H1 (cell line): ENCODE results near the gene MEGF11. TPM values are rescaled to one million over a fixed set of nuclear protein-coding genes. Genes with fewer than 3 reads are reported as not detected.

Source experiments
- HDAC2 ChIP-seq, 2 experiments: fragments of 300-600 bp in 1 of 2; sonication (generic) in 1 of 2; IDR thresholded peaks; 2 replicates each; pipeline ENCODE4 v1.6.1; 2011 to 2012; ENCODE audit warnings: low read depth in 2 of 2, low read length in 2 of 2, mild to moderate bottlenecking in 2 of 2, moderate library complexity in 2 of 2, borderline replicate concordance in 1 of 2, inconsistent platforms in 1 of 2
- HDAC6 ChIP-seq: IDR thresholded peaks from one replicate; pipeline ENCODE4 v1.7.1; 2012; ENCODE audit warnings: low read depth, mild to moderate bottlenecking, inconsistent platforms, low read length, moderate library complexity
- KDM1A ChIP-seq: fragments of 200-600, 300-600 bp; sonication (generic); IDR thresholded peaks from 2 replicates; pipeline ENCODE4 v1.7.1; 2016; ENCODE audit warnings: mild to moderate bottlenecking, low read length, borderline replicate concordance
- polyA plus RNA-seq, 7 experiments: library from polyadenylated mRNA; depleted of rRNA in 3 of 7; stranded (reverse) in 5 of 7; unstranded in 2 of 7; fragments of >200 nt in 5 of 7; fragments of 200-250 nt in 2 of 7; gene quantifications; 1 replicate in 5 of 7; 2 replicates in 1 of 7; 4 replicates in 1 of 7; pipeline versions ENCODE4 v1.2.1 to v1.2.3, GENCODE V29; 2011 to 2013; ENCODE audit warnings: missing spikeins in 2 of 7, mixed read lengths in 2 of 7
- total RNA-seq: library from RNA; stranded (reverse); fragmentation: NEBNext Ultra II Directional; extraction: Animal tissue kit (Norgen Biotek cat#: 25700); gene quantifications from 2 replicates; pipeline ENCODE4 v1.2.1, GENCODE V29; 2021

The MEGF11 gene
- total and polyA plus RNA-seq, 2 of the 8 experiments (the other 6 are each of a cell fraction or from before 2014, with no cell fraction given): 4.4 to 4.8 TPM

DNA sequence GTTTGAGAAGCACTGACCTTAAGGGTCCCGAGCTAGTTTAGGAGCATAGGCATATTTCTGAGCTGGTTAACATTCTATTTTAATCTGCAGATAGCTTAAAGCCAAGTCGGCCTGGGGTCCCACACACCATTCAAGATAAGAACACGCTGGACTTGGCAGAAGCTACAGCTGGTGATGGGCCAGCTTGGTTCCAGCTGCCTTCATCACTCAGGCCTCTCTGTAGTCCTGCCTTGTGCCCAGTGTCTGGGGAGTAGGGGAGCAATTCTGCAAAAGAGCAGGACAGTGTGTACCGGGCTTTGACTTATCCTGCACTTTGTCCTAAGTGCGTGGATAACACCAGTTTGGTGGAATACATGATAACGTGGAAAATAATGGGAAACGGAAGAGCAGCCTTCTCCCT, 164.5 kb downstream of the MEGF11 start (continued):
- TF ChIP-seq HDAC2 (IDR thresholded peaks at IDR 0.05; ENCODE audit: borderline replicate concordance in 1 of 2, low read depth in 2 of 2, low read length in 2 of 2) (no peak), HDAC6 (no peak), KDM1A (no peak)
